Esophagus muscularis mucosa (tissue), 3 donors: Measurements from ENCODE around the gene RUNX1.

Experiments used
- POLR2AphosphoS5 ChIP-seq, 2 donors: sonication (generic); formaldehyde crosslinking; IDR thresholded peaks; one replicate each; pipeline ENCODE4 v1.6.1; 2017; ENCODE audit warnings: antibody characterized with exemption in 2 of 2
- TF ChIP-seq, protein P1 (sequence below), 3 experiments: fragments of 200-600 bp in 2 of 3; fragments of 450-650 bp in 1 of 3; sonication (generic) in 2 of 3; IDR thresholded peaks; one replicate each; pipeline ENCODE4 v1.5.1; 2017 to 2019; ENCODE audit warnings: antibody characterized with exemption in 3 of 3, mild to moderate bottlenecking in 2 of 3, moderate library complexity in 1 of 3

GRCh38 chr21:34743831-34744230 lies 305.3 kb downstream of the RUNX1 start:
- TF ChIP-seq, protein P1, sequence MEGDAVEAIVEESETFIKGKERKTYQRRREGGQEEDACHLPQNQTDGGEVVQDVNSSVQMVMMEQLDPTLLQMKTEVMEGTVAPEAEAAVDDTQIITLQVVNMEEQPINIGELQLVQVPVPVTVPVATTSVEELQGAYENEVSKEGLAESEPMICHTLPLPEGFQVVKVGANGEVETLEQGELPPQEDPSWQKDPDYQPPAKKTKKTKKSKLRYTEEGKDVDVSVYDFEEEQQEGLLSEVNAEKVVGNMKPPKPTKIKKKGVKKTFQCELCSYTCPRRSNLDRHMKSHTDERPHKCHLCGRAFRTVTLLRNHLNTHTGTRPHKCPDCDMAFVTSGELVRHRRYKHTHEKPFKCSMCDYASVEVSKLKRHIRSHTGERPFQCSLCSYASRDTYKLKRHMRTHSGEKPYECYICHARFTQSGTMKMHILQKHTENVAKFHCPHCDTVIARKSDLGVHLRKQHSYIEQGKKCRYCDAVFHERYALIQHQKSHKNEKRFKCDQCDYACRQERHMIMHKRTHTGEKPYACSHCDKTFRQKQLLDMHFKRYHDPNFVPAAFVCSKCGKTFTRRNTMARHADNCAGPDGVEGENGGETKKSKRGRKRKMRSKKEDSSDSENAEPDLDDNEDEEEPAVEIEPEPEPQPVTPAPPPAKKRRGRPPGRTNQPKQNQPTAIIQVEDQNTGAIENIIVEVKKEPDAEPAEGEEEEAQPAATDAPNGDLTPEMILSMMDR (IDR thresholded peaks at IDR 0.05), result no peak
- no peak for TF ChIP-seq POLR2AphosphoS5 (IDR thresholded peaks at IDR 0.05)
